ENCODE measurements around the gene GOLGA1. TPM values are rescaled to one million over a fixed set of nuclear protein-coding genes. Genes with fewer than 3 reads are reported as not detected.

Gene GOLGA1
- total and polyA plus RNA-seq, 2 of the 13 experiments (the other 11 are each of a cell fraction or from before 2014, with no cell fraction given) = 12.7 to 15.9 TPM

GRCh38 chr9:124869986-124870560 lies 70.8 kb downstream of the GOLGA1 start (continued):
- TF ChIP-seq RXRB (CRISPR knock-in tag; IDR thresholded peaks at IDR 0.05; ENCODE audit: borderline replicate concordance) (no peak; the same call in 1 of the 2 replicates), DMTF1 (CRISPR knock-in tag; IDR thresholded peaks at IDR 0.05) (no peak), MAX (IDR thresholded peaks at IDR 0.05) (0 out of 2 replicates have a peak, but pooled peaks have one; percentile 29), ZXDC (CRISPR knock-in tag; IDR thresholded peaks at IDR 0.05) (no peak), ZNF841 (CRISPR knock-in tag; IDR thresholded peaks at IDR 0.05; ENCODE audit: borderline replicate concordance) (no peak), ZNF280B (CRISPR knock-in tag; IDR thresholded peaks at IDR 0.05; ENCODE audit: borderline replicate concordance) (no peak), ZFAT (CRISPR knock-in tag; conservative IDR thresholded peaks at IDR 0.05) (no peak), ZNF33A (CRISPR knock-in tag; IDR thresholded peaks at IDR 0.05; ENCODE audit: borderline replicate concordance) (no peak), ZNF772 (CRISPR knock-in tag; IDR thresholded peaks at IDR 0.05) (peak; percentile 45; the same call in 1 of the 2 replicates), SP5 (CRISPR knock-in tag; IDR thresholded peaks at IDR 0.05; ENCODE audit: borderline replicate concordance, low read depth) (no peak), KLF9 (CRISPR knock-in tag; IDR thresholded peaks at IDR 0.05; ENCODE audit: low read depth) (no peak), HOXA5 (CRISPR knock-in tag; IDR thresholded peaks at IDR 0.05) (no peak), RBAK (CRISPR knock-in tag; IDR thresholded peaks at IDR 0.05) (no peak), ZBTB44 (CRISPR knock-in tag; IDR thresholded peaks at IDR 0.05) (no peak), FOXK2 (IDR thresholded peaks at IDR 0.05) (no peak), ZNF878 (CRISPR knock-in tag; IDR thresholded peaks at IDR 0.05) (0 out of 2 replicates have a peak, but pooled peaks have one; percentile 14), TFAP4 (IDR thresholded peaks at IDR 0.05; ENCODE audit: borderline replicate concordance, low read depth) (0 out of 2 replicates have a peak, but pooled peaks have one; percentile 9), ZNF512 (CRISPR knock-in tag; IDR thresholded peaks at IDR 0.05) (no peak), ZSCAN21 (CRISPR knock-in tag; IDR thresholded peaks at IDR 0.05; ENCODE audit: borderline replicate concordance) (no peak)

Data from HepG2 (cell line).